COLO668 (cell line): ENCODE data around the gene CDH12.

Source experiments
- DNase-seq: peaks from one replicate; lab custom pipeline; 2025; ENCODE audit not compliant: unreplicated experiment; lab: John Stamatoyannopoulos, UW

Gene CDH12

GRCh38 chr5:21776466-21776865 is 1076.7 kb downstream of the CDH12 start:
- no peak for DNase-seq

DNA sequence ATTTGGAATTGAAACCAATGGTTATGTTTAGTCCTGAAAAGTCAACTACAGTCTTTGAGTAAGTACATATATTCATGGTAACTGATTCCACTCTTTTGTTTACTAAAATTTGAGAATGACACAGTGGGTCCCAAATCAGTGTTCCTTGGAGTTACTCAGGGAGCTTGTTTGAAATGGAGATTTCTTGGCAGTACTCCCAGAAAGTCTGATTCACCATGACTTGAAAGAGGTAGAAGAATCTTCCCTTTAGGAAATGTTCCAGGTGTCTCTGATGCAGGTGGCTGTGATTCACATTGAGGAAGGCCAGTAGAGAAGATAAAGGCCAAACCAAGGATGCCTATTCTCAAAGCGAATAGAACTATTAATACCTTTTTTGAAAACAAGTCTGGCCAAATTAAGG is 1078.3 kb downstream of the CDH12 start:
- no peak for DNase-seq

DNA sequence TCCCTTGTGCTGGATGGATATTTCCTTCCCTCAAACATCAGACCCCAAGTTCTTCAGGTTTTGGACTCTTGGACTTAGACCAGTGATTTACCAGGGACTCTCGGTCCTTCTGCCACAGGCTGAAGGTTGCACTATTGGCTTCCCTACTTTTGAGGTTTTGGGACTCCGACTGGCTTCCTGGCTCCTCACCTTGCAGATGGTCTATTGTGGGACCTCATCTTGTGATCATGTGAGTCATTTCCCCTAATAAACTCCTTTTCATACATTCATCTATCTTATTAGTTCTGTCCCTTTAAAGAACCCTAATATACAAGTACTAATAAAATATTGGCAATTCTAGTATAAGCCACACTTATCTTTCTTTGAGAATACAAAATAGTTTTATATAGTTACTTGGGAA is 1078.9 kb downstream of the CDH12 start:
- no peak for DNase-seq

GRCh38 chr5:21773456-21773855 is 1079.7 kb downstream of the CDH12 start:
- no peak for DNase-seq

DNA sequence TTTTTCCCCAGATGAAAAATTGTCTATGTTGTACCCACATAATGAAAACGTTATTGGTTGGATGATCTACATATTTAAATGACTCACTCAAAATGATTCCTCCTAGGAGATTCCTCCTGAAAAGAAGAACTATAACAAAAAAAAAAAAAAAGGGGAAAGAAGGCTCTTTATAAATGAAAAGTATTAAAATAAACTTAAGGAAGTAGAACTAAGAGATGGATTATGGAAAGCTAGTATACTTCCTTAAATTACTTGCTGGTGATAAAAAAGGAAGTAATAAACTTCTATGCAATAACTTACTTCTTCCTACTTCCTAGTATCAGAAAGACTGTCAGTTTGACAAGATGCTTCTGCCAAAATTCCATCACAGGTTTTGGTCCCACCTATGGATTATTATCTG is 1087.7 kb downstream of the CDH12 start:
- no peak for DNase-seq

DNA sequence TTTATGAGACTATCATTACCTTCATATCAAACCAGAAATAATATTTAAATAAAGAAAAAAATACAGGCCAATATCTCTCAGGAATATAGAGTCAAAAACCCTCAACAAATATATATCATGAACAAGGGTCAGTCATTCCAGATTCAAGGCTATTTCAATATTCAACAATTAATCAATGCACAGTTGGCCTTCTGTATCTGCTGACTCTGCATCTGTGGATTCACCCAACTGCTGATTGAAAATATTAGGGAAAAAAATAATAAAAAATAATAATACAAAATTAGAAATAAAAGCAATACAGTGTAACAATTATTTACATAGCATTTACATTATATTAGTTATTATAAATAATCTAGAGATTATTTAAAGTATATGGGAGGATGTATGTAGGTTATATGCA is 1114.0 kb downstream of the CDH12 start:
- no peak for DNase-seq

DNA sequence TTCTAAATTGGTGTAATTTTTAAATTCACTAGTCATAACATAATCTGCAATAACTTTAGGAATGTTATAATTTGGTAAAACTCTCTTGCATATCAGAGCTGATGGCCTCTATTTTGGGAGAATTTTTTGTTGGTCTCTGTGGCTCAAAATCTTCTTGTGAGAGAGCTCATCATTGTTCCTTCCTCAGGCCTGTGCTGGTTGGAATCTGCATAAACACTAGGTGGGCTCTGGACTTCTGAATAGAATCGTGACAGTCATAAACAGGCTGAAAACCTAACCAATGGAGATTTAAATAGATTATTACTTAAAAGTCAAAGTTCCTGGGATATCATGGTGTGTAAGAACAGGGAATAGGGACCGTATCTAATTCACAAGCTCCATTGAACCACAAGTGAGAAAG is 1129.6 kb downstream of the CDH12 start:
- DNase-seq: no peak

GRCh38 chr5:21711866-21712758 is 1141.0 kb downstream of the CDH12 start:
- DNase-seq: no peak

DNA sequence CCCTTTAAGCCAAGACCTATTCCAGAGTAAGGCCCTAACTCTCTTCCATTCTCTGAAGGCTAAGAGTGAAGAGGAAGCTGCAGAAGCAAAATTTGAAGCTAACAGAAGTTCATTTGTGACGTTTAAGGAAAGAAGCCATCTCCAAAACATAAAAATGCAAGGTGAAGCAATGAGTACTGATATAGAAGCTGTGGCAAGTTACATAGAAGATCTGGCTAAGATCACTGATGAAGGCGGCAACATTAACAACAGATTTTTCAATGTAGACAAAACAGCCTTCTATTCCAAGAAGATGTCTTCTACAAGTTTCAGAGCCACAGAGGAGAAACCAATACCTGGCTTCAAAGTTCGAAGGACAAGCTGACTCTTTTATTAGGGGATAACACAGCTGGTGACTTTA is 1143.4 kb downstream of the CDH12 start:
- no peak for DNase-seq

DNA sequence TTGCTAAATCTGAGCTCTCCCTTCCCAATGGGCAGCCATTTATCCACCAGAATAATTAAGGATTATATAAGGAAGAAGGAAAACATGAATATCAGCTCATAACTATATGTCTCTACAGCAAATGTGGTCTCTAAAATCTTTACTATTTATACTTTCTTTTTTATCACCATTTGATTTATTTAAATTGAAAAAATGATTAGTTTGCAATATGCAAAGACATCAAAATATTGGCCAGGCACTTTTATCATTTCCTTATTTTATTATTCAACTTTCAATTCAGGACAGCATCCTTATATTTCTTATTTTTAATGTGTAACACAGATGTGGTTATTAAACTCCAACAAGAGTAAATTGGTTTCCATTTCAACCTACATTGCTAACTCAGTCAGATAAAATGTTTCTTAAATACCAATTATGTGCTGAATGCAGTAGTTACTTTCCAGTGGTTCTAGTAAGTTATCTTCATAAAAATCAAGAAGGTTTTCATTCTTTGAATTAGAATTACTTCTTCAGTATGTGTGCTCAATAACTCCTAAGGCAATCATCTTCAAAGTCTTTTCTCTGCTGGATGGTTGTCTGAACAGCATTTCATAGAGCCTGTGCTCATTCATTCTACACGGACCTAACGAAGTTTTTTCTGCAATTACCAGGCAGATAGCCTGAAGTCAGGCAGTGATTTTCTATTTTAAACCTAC is 1148.0 kb downstream of the CDH12 start:
- no peak for DNase-seq

DNA sequence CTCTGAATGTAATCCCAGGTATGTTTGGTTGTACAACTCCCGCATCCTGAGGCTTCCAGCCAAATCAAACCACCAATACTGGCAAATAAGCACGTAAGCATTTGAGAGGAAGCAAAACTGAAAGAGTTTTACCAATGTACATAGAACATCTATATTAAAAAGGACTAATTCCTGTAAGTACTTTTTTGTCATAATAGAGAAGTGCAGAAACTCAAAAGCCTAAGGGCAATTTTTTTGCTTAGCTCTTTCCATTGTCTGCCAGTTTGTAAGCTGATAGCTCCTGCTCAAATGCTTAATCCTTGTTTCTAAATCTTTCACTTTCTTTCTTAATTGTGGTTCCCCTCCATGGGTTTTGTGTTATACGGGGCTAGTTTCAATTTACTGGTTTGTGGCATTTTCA is 1151.8 kb downstream of the CDH12 start:
- no peak for DNase-seq
